Posterior vena cava (tissue), 2 donors: Measurements from ENCODE around the gene ARF4. TPM values are rescaled to one million over a fixed set of nuclear protein-coding genes. Genes with fewer than 3 reads are reported as not detected.

Source experiments
- DNase-seq: peaks from one replicate; pipeline ENCODE4 v3.0.0-alpha.2; 2020; ENCODE audit warnings: low spot score
- intact Hi-C, 2 donors: fragments of 100-400 bp; cut with DNase I; formaldehyde crosslinking; loops; one replicate each; pipeline versions ENCODE4 v1.14.1 to v1.14.2; 2022 to 2023
- total RNA-seq, 2 donors: library from RNA; stranded (reverse); fragmentation: NEBNext Ultra II Directional; extraction: Animal tissue kit (Norgen Biotek cat#: 25700); gene quantifications; one replicate each; pipeline ENCODE4 v1.2.1, GENCODE V29; 2021
- donor health status: DM: yes; HTN: yes; CAD: no.
- donor health status: DM: yes; HTN: yes; CAD: no.

Gene ARF4
- total RNA-seq, 2 donors from 2014 or later = 152 to 191 TPM

GRCh38 chr3:57530071-57530608 is 67.0 kb downstream of the ARF4 start:
- intact Hi-C loops = no loop called here
- DNase-seq = no peak

Other genes with a start within 250 kb of the ARF4 start
- gene DNAH12, start 53.0 kb downstream of the ARF4 start, total RNA-seq = under 1 TPM; 0.05 to 0.19 TPM
- 10 to 100 TPM; 16.4 to 17.9 TPM for gene PDE12, start 41.1 kb downstream of the ARF4 start, total RNA-seq
- 10 to 100 TPM; 32.5 to 35.9 TPM for gene DENND6A, start 95.7 kb upstream of the ARF4 start, total RNA-seq
- gene SLMAP, start 159.0 kb upstream of the ARF4 start, total RNA-seq = 100 to 1,000 TPM; 355 to 403 TPM